Type B pancreatic cell (in vitro differentiated cells): ENCODE measurements around the gene ITPA. TPM values are rescaled to one million over a fixed set of nuclear protein-coding genes. Genes with fewer than 3 reads are reported as not detected.

ENCODE experiments used
- DNase-seq: peaks from one replicate; pipeline ENCODE4 v3.0.0; 2021; ENCODE audit warnings: mixed read lengths; ENCODE audit not compliant: unreplicated experiment; ENCODE audit errors: extremely low spot score
- H3K27ac Mint-ChIP-seq: 2 replicates; pipeline ENCODE4 v1.8.0; 2021; ENCODE audit warnings: mild to moderate bottlenecking, mixed read lengths
- H3K27me3 Mint-ChIP-seq: 2 replicates; pipeline ENCODE4 v1.8.0; 2021; ENCODE audit warnings: mixed read lengths
- H3K36me3 Mint-ChIP-seq: 2 replicates; pipeline ENCODE4 v1.8.0; 2021; ENCODE audit warnings: mixed read lengths
- H3K4me1 Mint-ChIP-seq: one replicate; pipeline ENCODE4 v1.8.0; 2021; ENCODE audit warnings: mixed read lengths; ENCODE audit not compliant: unreplicated experiment
- H3K4me3 Mint-ChIP-seq: 2 replicates; pipeline ENCODE4 v1.8.0; 2021; ENCODE audit warnings: mild to moderate bottlenecking, mixed read lengths
- H3K9me3 Mint-ChIP-seq: 2 replicates; pipeline ENCODE4 v1.8.0; 2021; ENCODE audit warnings: mixed read lengths
- CTCF ChIP-seq: fragments of 200-600 bp; sonication (generic); conservative IDR thresholded peaks from 2 replicates; pipeline ENCODE4 v1.5.0; 2021; ENCODE audit warnings: antibody characterized with exemption, mild to moderate bottlenecking
- total RNA-seq: library from RNA; stranded (reverse); gene quantifications from 2 replicates; pipeline ENCODE4 v1.2.1, GENCODE V29; 2021; ENCODE audit warnings: low replicate concordance

Gene ITPA
- total RNA-seq, 1 donor from 2014 or later: 59.7 TPM

- H3K36me3 Mint-ChIP-seq: no peaks in the 10 kb centered on the region
Observed at GRCh38 chr20:3243718-3244358, 34.5 kb downstream of the ITPA start.

DNA sequence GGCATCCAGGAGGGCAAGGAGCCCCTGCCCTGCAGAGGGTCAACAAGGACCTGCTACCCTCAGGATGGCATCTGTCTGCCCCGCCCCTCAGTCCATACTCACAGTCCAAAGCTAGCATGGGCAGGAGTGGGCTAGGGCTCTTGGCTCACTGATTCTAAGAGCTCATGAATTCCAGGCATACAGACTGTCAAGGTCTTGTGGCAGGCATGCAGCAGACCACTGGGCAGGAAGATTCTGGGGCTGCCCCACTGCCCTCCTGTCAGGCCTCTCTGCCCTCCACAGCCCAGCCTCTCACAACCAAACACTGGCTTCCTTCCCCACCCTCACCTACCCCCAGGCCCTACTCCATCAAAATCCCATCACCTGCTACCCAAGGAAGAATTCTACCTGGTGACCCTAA is 35.3 kb downstream of the ITPA start:
- Mint-ChIP-seq H3K9me3 (no peaks in the 10 kb centered on the region), H3K27ac (no peak overlapping the region), H3K4me3 (no peak overlapping the region), H3K27me3 (peaks cover 65% of the 10 kb centered on the region), H3K36me3 (peaks cover under 1% of the 10 kb centered on the region), H3K4me1 (peaks cover 5% of the 10 kb centered on the region)
- TF ChIP-seq CTCF: no peak
- DNase-seq: no peak

More at GRCh38 chr20:3243718-3244358, 34.5 kb downstream of the ITPA start:
- H3K9me3 Mint-ChIP-seq: no peaks in the 10 kb centered on the region
- TF ChIP-seq CTCF: no peak
- no peak for DNase-seq
- peaks cover 6% of the 10 kb centered on the region for H3K4me1 Mint-ChIP-seq
- H3K4me3 Mint-ChIP-seq: no peak overlapping the region
- no peak overlapping the region for H3K27ac Mint-ChIP-seq
- peaks cover 63% of the 10 kb centered on the region for H3K27me3 Mint-ChIP-seq

GRCh38 chr20:3245156-3245555 is 35.9 kb downstream of the ITPA start:
- no peak for TF ChIP-seq CTCF
- H3K9me3 Mint-ChIP-seq: no peaks in the 10 kb centered on the region
- peaks cover 65% of the 10 kb centered on the region for H3K27me3 Mint-ChIP-seq
- H3K4me1 Mint-ChIP-seq: no peaks in the 10 kb centered on the region
- peaks cover 5% of the 10 kb centered on the region for H3K36me3 Mint-ChIP-seq
- DNase-seq: no peak
- no peak overlapping the region for H3K4me3 Mint-ChIP-seq
- no peak overlapping the region for H3K27ac Mint-ChIP-seq

GRCh38 chr20:3245711-3246110 is 36.4 kb downstream of the ITPA start:
- no peak overlapping the region for H3K27ac Mint-ChIP-seq
- H3K27me3 Mint-ChIP-seq: peaks cover 63% of the 10 kb centered on the region
- no peak overlapping the region for H3K4me3 Mint-ChIP-seq
- no peaks in the 10 kb centered on the region for H3K4me1 Mint-ChIP-seq
- peaks cover 7% of the 10 kb centered on the region for H3K36me3 Mint-ChIP-seq
- DNase-seq: no peak
- TF ChIP-seq CTCF: no peak
- H3K9me3 Mint-ChIP-seq: no peaks in the 10 kb centered on the region

GRCh38 chr20:3246682-3247081 is 37.4 kb downstream of the ITPA start:
- Mint-ChIP-seq H3K36me3 (peaks cover 10% of the 10 kb centered on the region), H3K4me3 (no peak overlapping the region), H3K27ac (no peak overlapping the region), H3K27me3 (peaks cover 58% of the 10 kb centered on the region), H3K9me3 (no peaks in the 10 kb centered on the region), H3K4me1 (no peaks in the 10 kb centered on the region)
- no peak for TF ChIP-seq CTCF
- no peak for DNase-seq
